ENCODE results near the gene SERPINA4.

Gene SERPINA4

GRCh38 chr14:94597788-94598187, 36.5 kb downstream of the SERPINA4 start:
- no peak overlapping the region for H3K4me3 ChIP-seq (ENCODE audit: low read depth, low read length)
- no peak for DNase-seq (ENCODE audit: low read depth)
- TF ChIP-seq, protein P1, sequence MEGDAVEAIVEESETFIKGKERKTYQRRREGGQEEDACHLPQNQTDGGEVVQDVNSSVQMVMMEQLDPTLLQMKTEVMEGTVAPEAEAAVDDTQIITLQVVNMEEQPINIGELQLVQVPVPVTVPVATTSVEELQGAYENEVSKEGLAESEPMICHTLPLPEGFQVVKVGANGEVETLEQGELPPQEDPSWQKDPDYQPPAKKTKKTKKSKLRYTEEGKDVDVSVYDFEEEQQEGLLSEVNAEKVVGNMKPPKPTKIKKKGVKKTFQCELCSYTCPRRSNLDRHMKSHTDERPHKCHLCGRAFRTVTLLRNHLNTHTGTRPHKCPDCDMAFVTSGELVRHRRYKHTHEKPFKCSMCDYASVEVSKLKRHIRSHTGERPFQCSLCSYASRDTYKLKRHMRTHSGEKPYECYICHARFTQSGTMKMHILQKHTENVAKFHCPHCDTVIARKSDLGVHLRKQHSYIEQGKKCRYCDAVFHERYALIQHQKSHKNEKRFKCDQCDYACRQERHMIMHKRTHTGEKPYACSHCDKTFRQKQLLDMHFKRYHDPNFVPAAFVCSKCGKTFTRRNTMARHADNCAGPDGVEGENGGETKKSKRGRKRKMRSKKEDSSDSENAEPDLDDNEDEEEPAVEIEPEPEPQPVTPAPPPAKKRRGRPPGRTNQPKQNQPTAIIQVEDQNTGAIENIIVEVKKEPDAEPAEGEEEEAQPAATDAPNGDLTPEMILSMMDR (IDR thresholded peaks at IDR 0.05; ENCODE audit: low read depth, low read length, missing control alignments), result no peak

DNA sequence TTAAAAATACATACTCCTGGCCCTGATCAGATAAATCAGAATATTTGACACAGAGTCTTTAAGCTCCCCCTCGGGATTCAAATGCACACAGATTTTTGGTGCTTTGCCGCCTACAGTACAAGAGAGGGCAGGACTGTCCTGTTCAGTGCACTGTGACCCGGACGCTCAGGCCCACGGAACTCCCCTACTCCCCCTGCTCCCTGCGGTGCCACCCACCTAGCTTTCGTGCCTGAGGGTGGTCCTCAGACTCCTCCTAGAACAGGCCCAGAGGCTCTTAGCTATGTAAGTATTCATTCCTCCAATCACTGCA, 37.2 kb downstream of the SERPINA4 start:
- no peak for DNase-seq (ENCODE audit: low read depth)
- no peak overlapping the region for H3K4me3 ChIP-seq (ENCODE audit: low read depth, low read length)
- TF ChIP-seq, protein P1 (IDR thresholded peaks at IDR 0.05; ENCODE audit: low read depth, low read length, missing control alignments), result no peak

DNA sequence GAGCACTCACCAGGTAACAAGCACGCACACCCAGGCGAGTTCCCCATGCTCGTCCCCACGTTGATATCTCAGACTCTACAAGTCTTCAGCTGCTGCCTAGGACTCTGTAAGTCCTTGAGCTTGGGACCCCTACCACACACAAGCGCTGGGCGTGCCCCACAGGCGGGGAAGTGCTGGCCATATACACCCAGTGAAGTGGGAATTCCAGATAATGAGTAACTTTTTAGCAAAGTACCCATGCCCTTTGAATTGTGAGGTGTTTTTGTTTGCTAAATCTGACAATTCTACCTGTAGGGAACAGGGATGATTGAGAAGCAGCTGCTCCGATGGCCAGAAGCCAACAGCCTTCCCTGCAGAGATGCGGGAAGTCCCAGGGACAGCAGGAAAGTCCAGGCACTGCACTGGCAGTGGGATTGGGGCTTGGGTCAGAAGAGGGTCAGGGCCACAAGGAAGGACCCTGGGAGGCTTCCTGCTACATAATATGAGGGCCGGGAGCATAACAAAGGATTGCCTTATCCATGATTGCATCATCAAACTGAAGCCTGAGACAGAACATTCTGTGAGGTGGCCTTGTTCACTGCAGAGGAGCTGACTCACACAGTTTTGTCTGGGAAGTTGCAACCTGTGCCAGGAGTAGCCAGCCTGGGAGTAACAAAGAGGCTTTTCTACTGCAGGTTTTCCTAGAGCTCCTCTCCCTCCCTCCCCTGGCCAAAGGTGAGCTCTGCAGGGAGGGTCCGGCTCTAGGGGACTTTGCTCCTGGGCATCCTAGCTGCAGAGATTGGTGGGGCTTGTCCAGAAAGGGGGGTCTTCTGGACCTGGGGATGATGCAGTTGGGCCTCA, 37.8 kb downstream of the SERPINA4 start:
- TF ChIP-seq, protein P1 (IDR thresholded peaks at IDR 0.05; ENCODE audit: low read depth, low read length, missing control alignments), result no peak
- DNase-seq (ENCODE audit: low read depth), result no peak
- H3K4me3 ChIP-seq (ENCODE audit: low read depth, low read length), result no peak overlapping the region

GRCh38 chr14:94599656-94600004, 38.4 kb downstream of the SERPINA4 start:
- DNase-seq (ENCODE audit: low read depth), result no peak
- TF ChIP-seq, protein P1 (IDR thresholded peaks at IDR 0.05; ENCODE audit: low read depth, low read length, missing control alignments), result no peak
- no peak overlapping the region for H3K4me3 ChIP-seq (ENCODE audit: low read depth, low read length)

DNA sequence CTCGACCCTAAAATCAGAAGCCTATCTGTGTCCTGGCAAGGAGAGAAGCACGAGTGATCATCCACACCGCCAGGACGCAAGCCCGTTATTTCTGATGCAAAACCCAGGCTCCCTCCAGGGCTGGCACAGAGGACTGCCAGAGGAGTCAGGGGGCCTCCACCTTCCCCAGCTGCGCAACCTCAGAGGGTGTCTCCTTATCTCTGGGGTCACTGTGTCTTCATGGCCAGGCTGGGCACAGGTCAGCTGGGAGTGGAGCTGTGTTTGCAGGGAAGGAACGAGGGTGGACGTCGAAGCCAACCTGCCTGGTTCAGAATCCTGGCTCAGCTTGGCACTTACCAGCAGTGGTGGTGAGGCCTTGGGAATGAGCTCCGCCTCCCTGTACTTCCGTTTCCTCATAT, 38.9 kb downstream of the SERPINA4 start:
- TF ChIP-seq, protein P1 (IDR thresholded peaks at IDR 0.05; ENCODE audit: low read depth, low read length, missing control alignments), result no peak
- H3K4me3 ChIP-seq (ENCODE audit: low read depth, low read length), result no peak overlapping the region

GRCh38 chr14:94601884-94602391, 40.7 kb downstream of the SERPINA4 start:
- no peak for DNase-seq (ENCODE audit: low read depth)
- TF ChIP-seq, protein P1 (IDR thresholded peaks at IDR 0.05; ENCODE audit: low read depth, low read length, missing control alignments), result no peak
- H3K4me3 ChIP-seq (ENCODE audit: low read depth, low read length), result no peak overlapping the region

More for the DNA sequence above, 38.9 kb downstream of the SERPINA4 start:
- DNase-seq (ENCODE audit: low read depth), result no peak

- DNase-seq (ENCODE audit: low read depth), result no peak
- no peak overlapping the region for H3K4me3 ChIP-seq (ENCODE audit: low read depth, low read length)
- TF ChIP-seq, protein P1 (IDR thresholded peaks at IDR 0.05; ENCODE audit: low read depth, low read length, missing control alignments), result no peak
Observed at GRCh38 chr14:94602722-94603121, 41.5 kb downstream of the SERPINA4 start.
